HepG2 (cell line): Measurements from ENCODE around the gene HOXB5. TPM values are rescaled to one million over a fixed set of nuclear protein-coding genes. Genes with fewer than 3 reads are reported as not detected.

Source experiments
- ATAC-seq: fragments of 200-7000 bp; cut with Tn5 transposase; 3 replicates; pipeline ENCODE4 v1.9.1; 2020; ENCODE audit warnings: mild to moderate bottlenecking, moderate library complexity
- BruUV-seq: library from RNA; stranded (reverse); fragments of 400-500 nt; replicated peaks from 2 replicates; lab custom pipeline; 2021; lab: Mats Ljungman, UMichigan
- CTCF ChIA-PET: fragments of 300-600 bp; formaldehyde crosslinking; extraction: SDS; loops from one replicate; lab custom pipeline; 2021; ENCODE audit warnings: low total read pairs, inconsistent platforms, low intra/inter-chr PET ratio; lab: Yijun Ruan, JAX
- POLR2A ChIA-PET: fragments of 350-600 bp; sonication (Branson Sonifier 250); formaldehyde crosslinking; loops from one replicate; lab custom pipeline; 2020; ENCODE audit warnings: antibody characterized with exemption, inconsistent platforms; lab: Yijun Ruan, JAX
- DNase-seq: peaks from one replicate; pipeline ENCODE4 v3.0.0-alpha.2; 2015; ENCODE audit warnings: low spot score
- FAIRE-seq: peaks from 3 replicates; lab custom pipeline; 2011; peaks lifted over from hg19 to GRCh38; lab: Jason Lieb, UNC
- H2AFZ ChIP-seq: one replicate; pipeline ENCODE4 v1.6.1; 2011; ENCODE audit warnings: low read length, inconsistent platforms
- H3K27ac ChIP-seq: fragments of 300-600 bp; 3 replicates; pipeline ENCODE4 v1.8.0; 2011; ENCODE audit warnings: mixed run types, mild to moderate bottlenecking, mixed read lengths, low read length, inconsistent platforms; ENCODE audit not compliant: insufficient read depth; ENCODE audit errors: extremely low read length
- H3K27me3 ChIP-seq, 2 experiments: fragments of 200-600 bp in 1 of 2; 2 replicates in 1 of 2; 3 replicates in 1 of 2; pipeline versions ENCODE4 v1.6.0 to v1.8.0; 2011; ENCODE audit warnings: low read length in 2 of 2, mild to moderate bottlenecking in 2 of 2, moderate library complexity in 2 of 2, inconsistent platforms in 1 of 2; ENCODE audit not compliant: insufficient read depth in 2 of 2, control insufficient read depth in 1 of 2
- H3K36me3 ChIP-seq, 2 experiments: fragments of 200-600 bp in 1 of 2; replicated peaks in 1 of 2; 2 replicates in 1 of 2; 3 replicates in 1 of 2; pipeline versions ENCODE4 v1.5.1 to v1.8.0; 2011; ENCODE audit warnings: low read length in 2 of 2, inconsistent platforms in 1 of 2; ENCODE audit not compliant: insufficient read depth in 2 of 2, control insufficient read depth in 1 of 2
- H3K4me1 ChIP-seq: 2 replicates; pipeline ENCODE4 v1.5.1; 2012; ENCODE audit warnings: low read length, inconsistent platforms; ENCODE audit not compliant: insufficient read depth
- H3K4me2 ChIP-seq: 2 replicates; pipeline ENCODE4 v1.6.0; 2011; ENCODE audit warnings: low read depth, low read length, inconsistent platforms
- H3K4me3 ChIP-seq, 3 experiments: fragments of 200-600 bp in 1 of 3; sonication (generic), shearing (Covaris generic) in 1 of 3; replicated peaks in 1 of 3; 2 replicates each; pipeline ENCODE4 v1.5.1; 2011 to 2016; ENCODE audit warnings: low read length in 3 of 3, inconsistent platforms in 2 of 3, low read depth in 2 of 3, mild to moderate bottlenecking in 2 of 3, control low read depth in 1 of 3, mixed read lengths in 1 of 3; ENCODE audit not compliant: insufficient read depth in 1 of 3
- H3K79me2 ChIP-seq: one replicate; pipeline ENCODE4 v1.6.1; 2011; ENCODE audit warnings: low read length, inconsistent platforms; ENCODE audit not compliant: insufficient read depth
- H3K9ac ChIP-seq: 2 replicates; pipeline ENCODE4 v1.6.0; 2011; ENCODE audit warnings: mild to moderate bottlenecking, low read depth, low read length, inconsistent platforms; ENCODE audit not compliant: insufficient read depth
- H3K9me3 ChIP-seq: 2 replicates; pipeline ENCODE4 v1.5.1; 2012; ENCODE audit warnings: mild to moderate bottlenecking, low read length
- H4K20me1 ChIP-seq: 2 replicates; pipeline ENCODE4 v1.6.0; 2011; ENCODE audit warnings: inconsistent platforms, mild to moderate bottlenecking, low read length, moderate library complexity; ENCODE audit not compliant: insufficient read depth
- ELK4 ChIP-seq: sonication (generic); formaldehyde crosslinking; IDR thresholded peaks from 2 replicates; pipeline ENCODE4 v1.9.0; 2021; ENCODE audit warnings: missing genetic modification reagents, borderline replicate concordance
- GPBP1L1 ChIP-seq: sonication (generic); formaldehyde crosslinking; IDR thresholded peaks from 2 replicates; pipeline ENCODE4 v1.5.0; 2020; ENCODE audit warnings: mild to moderate bottlenecking, missing genetic modification reagents
- MTF2 ChIP-seq: sonication (generic); formaldehyde crosslinking; IDR thresholded peaks from 2 replicates; pipeline ENCODE4 v1.5.0; 2020; ENCODE audit warnings: missing genetic modification reagents, borderline replicate concordance
- NFIC ChIP-seq: IDR thresholded peaks from 2 replicates; pipeline ENCODE4 v1.6.1; 2012; ENCODE audit warnings: mild to moderate bottlenecking, low read length, inconsistent platforms
- PPARG ChIP-seq: conservative IDR thresholded peaks from 2 replicates; pipeline ENCODE4 v1.6.1; 2016; ENCODE audit warnings: missing biosample characterization, missing genetic modification reagents
- SOX5 ChIP-seq: IDR thresholded peaks from 2 replicates; pipeline ENCODE4 v1.6.1; 2016; ENCODE audit warnings: borderline replicate concordance
- XRCC5 ChIP-seq: fragments of 200-400 bp; formaldehyde crosslinking; optimal IDR thresholded peaks from 2 replicates; pipeline ENCODE3; 2017; ENCODE audit warnings: mild to moderate bottlenecking, low read length
- ZBTB38 ChIP-seq: sonication (generic); formaldehyde crosslinking; IDR thresholded peaks from 2 replicates; pipeline ENCODE4 v1.5.1; 2020; ENCODE audit warnings: mild to moderate bottlenecking, missing genetic modification reagents
- ZHX1 ChIP-seq: sonication (generic); formaldehyde crosslinking; IDR thresholded peaks from 2 replicates; pipeline ENCODE4 v1.8.1; 2022; ENCODE audit warnings: low read depth, mild to moderate bottlenecking, missing genetic modification reagents
- ZNF616 ChIP-seq: sonication (generic); formaldehyde crosslinking; IDR thresholded peaks from 2 replicates; pipeline ENCODE4 v1.5.0; 2020; ENCODE audit warnings: low read depth, mild to moderate bottlenecking, missing genetic modification reagents
- WGBS: methylation state at CpG from one replicate; pipeline ENCODE4 v1.1.6; 2017; ENCODE audit warnings: low lambda C conversion rate; 5-methylcytosine and 5-hydroxymethylcytosine counted together
- in situ Hi-C: cut with HindIII; loops from 2 replicates; pipeline ENCODE4 v1.10.0; 2017; ENCODE audit warnings: low pct_unique_long_range_greater_than_20kb; ENCODE audit not compliant: extremely low pct_ligation_motif_present
- intact Hi-C: fragments of 100-400 bp; cut with micrococcal nuclease; formaldehyde crosslinking; loops from one replicate; pipeline ENCODE4 v1.10.0; 2022; ENCODE audit not compliant: unreplicated experiment
- polyA plus RNA-seq, 8 experiments: library from polyadenylated mRNA; depleted of rRNA in 3 of 8; stranded (reverse) in 7 of 8; unstranded in 1 of 8; fragments of >200 nt; fragmentation: Illumina TruSeq in 4 of 8; extraction: Trizol in 4 of 8; gene quantifications; 2 replicates each; pipeline versions ENCODE4 v1.2.1 to v1.2.3, GENCODE V29; 2011 to 2016; ENCODE audit warnings: low read depth in 4 of 8, missing spikeins in 1 of 8, mixed read lengths in 1 of 8; ENCODE audit not compliant: insufficient read depth in 1 of 8
- total RNA-seq, 5 experiments: library from RNA; depleted of rRNA; stranded (reverse); fragments of >200 nt; fragmentation: Illumina TruSeq; extraction: Trizol; gene quantifications; 2 replicates each; pipeline ENCODE4 v1.2.3, GENCODE V29; 2016; ENCODE audit warnings: low read depth in 1 of 5

The HOXB5 gene
- total and polyA plus RNA-seq, 2 of the 13 experiments (the other 11 are each of a cell fraction or from before 2014, with no cell fraction given), result not detected

GRCh38 chr17:48596000-48596734, 2.6 kb upstream of the HOXB5 start:
- FAIRE-seq (no peak), DNase-seq (no peak), ATAC-seq (no peak)
- H4K20me1 ChIP-seq, result no peaks in the 10 kb centered on the region
- 0 out of 2 replicates have a peak, but pooled peaks cover 6% of the 10 kb centered on the region for H3K4me1 ChIP-seq
- H3K9ac ChIP-seq, result no peak overlapping the region
- H3K4me2 ChIP-seq, result no peak overlapping the region
- H3K79me2 ChIP-seq, result no peaks in the 10 kb centered on the region
- intact Hi-C loops, result no loop called here
- H3K4me3 ChIP-seq, result no peak overlapping the region
- CTCF ChIA-PET, result no interaction called here
- BruUV-seq, result no TSS peak
- no peaks in the 10 kb centered on the region for H3K36me3 ChIP-seq
- in situ Hi-C loops, result loop anchor here (5.0 kb wide), 1 partner anchor 444 kb away; no protein-coding TSS in a partner anchor
- 16% methylated on average over 45 of the region's 54 CpGs for WGBS
- H3K9me3 ChIP-seq, result no peaks in the 10 kb centered on the region
- H3K27ac ChIP-seq, result no peak overlapping the region
- TF ChIP-seq PPARG (no peak), NFIC (no peak), MTF2 (CRISPR knock-in tag) (peak; percentile 88)
- TF ChIP-seq, all 625 proteins: peak for 1
- Histone ChIP-seq H3K27me3 (peaks cover 52 to 91% of the 10 kb centered on the region in 2 experiments), H2AFZ (no peak overlapping the region)
- POLR2A ChIA-PET, result no interaction called here

GRCh38 chr17:48595278-48595999, 1.9 kb upstream of the HOXB5 start:
- 16% methylated on average over 25 of the region's 25 CpGs for WGBS
- ChIA-PET CTCF (no interaction called here), POLR2A (no interaction called here)
- H3K27ac ChIP-seq, result no peak overlapping the region
- in situ Hi-C loops, result loop anchor here (5.0 kb wide), 1 partner anchor 443 kb away; no protein-coding TSS in a partner anchor
- no peaks in the 10 kb centered on the region; the same call in 1 of the 2 replicates for H4K20me1 ChIP-seq
- no peaks in the 10 kb centered on the region for H3K79me2 ChIP-seq
- intact Hi-C loops, result no loop called here
- H2AFZ ChIP-seq, result no peak overlapping the region
- DNase-seq (no peak), FAIRE-seq (no peak), ATAC-seq (no peak)
- no peaks in the 10 kb centered on the region for H3K9me3 ChIP-seq
- peaks cover 48 to 91% of the 10 kb centered on the region in 2 experiments for H3K27me3 ChIP-seq
- H3K4me1 ChIP-seq, result 0 out of 2 replicates have a peak, but pooled peaks cover 6% of the 10 kb centered on the region
- H3K9ac ChIP-seq, result no peak overlapping the region
- no TSS peak for BruUV-seq
- H3K4me3 ChIP-seq, result no peak overlapping the region
- H3K4me2 ChIP-seq, result no peak overlapping the region
- no peaks in the 10 kb centered on the region for H3K36me3 ChIP-seq
- TF ChIP-seq GPBP1L1 (CRISPR knock-in tag) (no peak), ZNF616 (no peak), ZBTB38 (no peak), XRCC5 (no peak), ZHX1 (CRISPR knock-in tag) (no peak), ELK4 (CRISPR knock-in tag) (no peak), SOX5 (no peak)
